HG02938 (cell line): ENCODE results near the gene MOB3A.
A peak's percentile ranks its signal among the peaks of the same experiment; 100 is the strongest.
"Not testable (repeated sequence)": the region's sequence is repeated elsewhere in the genome, so short reads cannot be mapped to it uniquely, and the experiment has no call there.

Experiments used
- ATAC-seq: cut with Tn5 transposase; IDR thresholded peaks from one replicate; pipeline ENCODE4 v1.9.1; 2021; ENCODE audit warnings: mild to moderate bottlenecking, moderate library complexity; ENCODE audit not compliant: unreplicated experiment

The MOB3A gene

GRCh38 chr19:2109046-2109864 lies 13.1 kb upstream of the MOB3A start:
- no peak for ATAC-seq

GRCh38 chr19:2108251-2109016 lies 12.3 kb upstream of the MOB3A start:
- no peak for ATAC-seq

- ATAC-seq = no peak
Observed at GRCh38 chr19:2103045-2103707, 7.0 kb upstream of the MOB3A start.

GRCh38 chr19:2101417-2102335 lies 5.5 kb upstream of the MOB3A start:
- ATAC-seq = no peak

- no peak for ATAC-seq
Observed at GRCh38 chr19:2100719-2101061, 4.6 kb upstream of the MOB3A start.

- ATAC-seq = no peak
Observed at GRCh38 chr19:2099937-2100718, 4.0 kb upstream of the MOB3A start.

- ATAC-seq = no peak
Observed at GRCh38 chr19:2099054-2099501, 3.0 kb upstream of the MOB3A start.

- no peak for ATAC-seq
Observed at GRCh38 chr19:2097886-2098327, 1.8 kb upstream of the MOB3A start.

GRCh38 chr19:2097203-2097885 lies 1.2 kb upstream of the MOB3A start:
- ATAC-seq = peak; percentile 7

GRCh38 chr19:2096480-2097202 lies 515 bp upstream of the MOB3A start, which contains the start of gene IZUMO4:
IZUMO4 (plus strand) TSS chr19:2096915; CDS start chr19:2096946, 31 bp downstream.
- peak; percentile 41 for ATAC-seq

GRCh38 chr19:2091926-2092525 lies 4.1 kb downstream of the MOB3A start:
- ATAC-seq = not testable (repeated sequence)

GRCh38 chr19:2089727-2090053 lies 6.4 kb downstream of the MOB3A start:
- no peak for ATAC-seq

- no peak for ATAC-seq
Observed at GRCh38 chr19:2089001-2089711, 7.0 kb downstream of the MOB3A start.

GRCh38 chr19:2087621-2088100 lies 8.5 kb downstream of the MOB3A start:
- ATAC-seq = no peak

- ATAC-seq = not testable (repeated sequence)
Observed at GRCh38 chr19:2086695-2087620, 9.2 kb downstream of the MOB3A start.

GRCh38 chr19:2084993-2085720 lies 11.0 kb downstream of the MOB3A start:
- peak; percentile 37 for ATAC-seq
